ENCODE measurements around the gene OCA2. TPM values are rescaled to one million over a fixed set of nuclear protein-coding genes. Genes with fewer than 3 reads are reported as not detected.

Gene OCA2
- total and polyA plus RNA-seq, 2 of the 8 experiments (the other 6 are each of a cell fraction or from before 2014, with no cell fraction given), result 0.20 TPM

DNA sequence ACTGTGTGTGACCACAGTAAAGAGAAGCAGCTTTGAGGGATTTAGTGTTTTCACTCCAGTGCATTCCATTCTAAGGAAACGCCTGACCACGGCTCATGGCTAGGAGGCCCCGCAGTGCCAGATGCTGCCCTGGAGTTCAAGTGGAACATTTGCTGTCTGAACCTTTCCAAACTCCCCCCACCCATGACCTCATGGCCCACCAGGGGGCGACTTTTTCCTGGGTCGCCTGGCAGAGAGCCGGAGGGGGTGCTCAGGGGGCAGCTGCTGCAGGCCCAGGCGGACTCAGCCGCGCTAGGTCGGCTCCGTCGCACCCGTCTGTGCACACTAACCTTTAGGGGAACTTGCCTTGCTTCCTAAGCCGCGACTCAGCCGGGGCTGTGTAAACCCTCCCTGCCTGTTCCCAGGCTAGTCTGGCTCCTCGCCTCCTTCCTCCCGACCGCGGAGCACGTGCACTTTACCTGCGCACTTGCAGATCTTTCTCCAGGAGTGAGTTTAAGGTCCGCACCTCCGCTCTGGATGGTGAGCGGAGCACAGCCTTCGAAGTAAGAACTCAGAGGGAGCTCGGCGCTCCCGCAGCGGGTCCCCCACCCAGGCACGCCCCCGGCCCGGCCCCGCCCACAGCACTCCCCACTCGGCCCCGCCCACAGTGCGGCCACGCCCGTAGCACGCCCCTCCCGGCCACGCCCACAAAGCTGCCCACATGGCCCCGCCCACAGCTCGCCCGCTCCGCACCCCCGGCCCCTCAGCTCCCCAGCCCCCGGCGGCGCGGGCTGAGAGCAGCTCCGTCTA, at the start of gene OCA2 (continued):
- TF ChIP-seq CHD7 (IDR thresholded peaks at IDR 0.05; ENCODE audit: insufficient replicate concordance, low read length) (no peak), CBX5 (IDR thresholded peaks at IDR 0.05; ENCODE audit: low read depth, low read length) (no peak), BACH1 (IDR thresholded peaks at IDR 0.05; ENCODE audit: low read length) (no peak), TBP (IDR thresholded peaks at IDR 0.05; ENCODE audit: low read depth, low read length) (no peak), CBX8 (IDR thresholded peaks at IDR 0.05; ENCODE audit: borderline replicate concordance, low read depth, low read length) (no peak), BCL11A (IDR thresholded peaks at IDR 0.05; ENCODE audit: low read depth in 2 of 2, low read length in 2 of 2) (no peak), NRF1 (IDR thresholded peaks at IDR 0.05; ENCODE audit: low read depth, low read length) (no peak), TCF12 (IDR thresholded peaks at IDR 0.05; ENCODE audit: low read depth, low read length) (no peak), KDM1A (IDR thresholded peaks at IDR 0.05; ENCODE audit: borderline replicate concordance, low read length) (no peak)
- TF ChIP-seq, protein P1, sequence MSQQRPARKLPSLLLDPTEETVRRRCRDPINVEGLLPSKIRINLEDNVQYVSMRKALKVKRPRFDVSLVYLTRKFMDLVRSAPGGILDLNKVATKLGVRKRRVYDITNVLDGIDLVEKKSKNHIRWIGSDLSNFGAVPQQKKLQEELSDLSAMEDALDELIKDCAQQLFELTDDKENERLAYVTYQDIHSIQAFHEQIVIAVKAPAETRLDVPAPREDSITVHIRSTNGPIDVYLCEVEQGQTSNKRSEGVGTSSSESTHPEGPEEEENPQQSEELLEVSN (IDR thresholded peaks at IDR 0.05), result peak; percentile 89

Measured in H1 (cell line).